Measurements from ENCODE around the gene ATF6.

DNA sequence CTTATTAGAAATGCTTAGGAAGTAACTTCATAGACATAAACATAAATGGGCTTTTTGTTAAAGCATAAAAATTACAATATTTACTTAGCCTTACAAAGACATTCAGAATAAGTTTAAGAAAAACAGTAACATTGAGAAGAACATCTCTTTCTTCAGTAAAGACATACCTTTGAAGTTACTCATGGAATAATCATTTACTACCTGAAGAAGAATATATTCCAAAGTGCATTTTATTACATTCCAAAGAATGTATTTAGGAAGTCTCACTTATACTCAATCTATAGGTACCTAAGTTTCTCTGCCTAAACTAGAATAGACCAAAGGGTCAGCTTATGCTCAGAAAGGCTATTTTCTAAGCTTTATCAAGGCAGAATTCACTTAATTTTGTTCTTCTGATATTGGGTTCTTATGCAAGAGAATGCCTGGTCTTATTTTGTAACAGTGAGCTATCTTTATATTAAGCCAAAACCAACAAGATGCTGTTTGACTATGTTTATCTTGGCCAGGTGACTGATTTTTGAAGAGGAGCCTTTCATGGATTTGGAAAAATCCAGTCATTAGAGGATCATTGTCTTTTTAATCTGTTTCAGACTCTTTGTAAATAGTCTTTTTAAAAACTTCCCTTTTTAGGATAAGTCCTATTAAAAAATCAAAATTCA, 147.5 kb downstream of the ATF6 start:
- TF ChIP-seq, protein P1, sequence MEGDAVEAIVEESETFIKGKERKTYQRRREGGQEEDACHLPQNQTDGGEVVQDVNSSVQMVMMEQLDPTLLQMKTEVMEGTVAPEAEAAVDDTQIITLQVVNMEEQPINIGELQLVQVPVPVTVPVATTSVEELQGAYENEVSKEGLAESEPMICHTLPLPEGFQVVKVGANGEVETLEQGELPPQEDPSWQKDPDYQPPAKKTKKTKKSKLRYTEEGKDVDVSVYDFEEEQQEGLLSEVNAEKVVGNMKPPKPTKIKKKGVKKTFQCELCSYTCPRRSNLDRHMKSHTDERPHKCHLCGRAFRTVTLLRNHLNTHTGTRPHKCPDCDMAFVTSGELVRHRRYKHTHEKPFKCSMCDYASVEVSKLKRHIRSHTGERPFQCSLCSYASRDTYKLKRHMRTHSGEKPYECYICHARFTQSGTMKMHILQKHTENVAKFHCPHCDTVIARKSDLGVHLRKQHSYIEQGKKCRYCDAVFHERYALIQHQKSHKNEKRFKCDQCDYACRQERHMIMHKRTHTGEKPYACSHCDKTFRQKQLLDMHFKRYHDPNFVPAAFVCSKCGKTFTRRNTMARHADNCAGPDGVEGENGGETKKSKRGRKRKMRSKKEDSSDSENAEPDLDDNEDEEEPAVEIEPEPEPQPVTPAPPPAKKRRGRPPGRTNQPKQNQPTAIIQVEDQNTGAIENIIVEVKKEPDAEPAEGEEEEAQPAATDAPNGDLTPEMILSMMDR (IDR thresholded peaks at IDR 0.05; ENCODE audit: low read depth, low read length, poor library complexity, severe bottlenecking): no peak
- TF ChIP-seq EZH2phosphoT487 (IDR thresholded peaks at IDR 0.05; ENCODE audit: borderline replicate concordance, low read length): no peak

Measured in DOHH2 (cell line).